HEK293 (cell line): ENCODE results near the gene PAM.

ENCODE experiments used
- CTCF ChIA-PET: fragments of 350-600 bp; formaldehyde crosslinking; extraction: SDS; loops from one replicate; lab custom pipeline; 2021; ENCODE audit warnings: antibody characterized with exemption; lab: Yijun Ruan, JAX
- POLR2A ChIA-PET: fragments of 300-600 bp; formaldehyde crosslinking; extraction: SDS; loops from one replicate; lab custom pipeline; 2020; ENCODE audit warnings: antibody characterized with exemption, inconsistent platforms; lab: Yijun Ruan, JAX
- H3K27ac ChIP-seq: fragments of 200-500 bp; sonication (Bioruptor generic); 2 replicates; pipeline ENCODE4 v1.5.1; 2014; ENCODE audit warnings: low read depth, low read length, control low read depth, inconsistent platforms; ENCODE audit errors: extremely low read depth
- H3K36me3 ChIP-seq, 2 experiments: fragments of 200-500 bp in 1 of 2; sonication (Bioruptor generic) in 1 of 2; 1 replicate in 1 of 2; 2 replicates in 1 of 2; pipeline ENCODE4 v1.5.1; 2014 to 2017; ENCODE audit warnings: inconsistent platforms in 2 of 2, low read length in 2 of 2; ENCODE audit not compliant: control insufficient read depth in 2 of 2, insufficient read depth in 1 of 2
- H3K4me1 ChIP-seq: fragments of 200-500 bp; sonication (Bioruptor generic); 2 replicates; pipeline ENCODE4 v1.5.1; 2014; ENCODE audit warnings: mild to moderate bottlenecking, low read length, inconsistent platforms; ENCODE audit not compliant: control insufficient read depth, insufficient read depth
- H3K4me3 ChIP-seq: 2 replicates; pipeline ENCODE4 v1.5.1; 2011; ENCODE audit warnings: low read depth, mild to moderate bottlenecking, control low read depth, low read length, moderate library complexity
- H3K9me3 ChIP-seq: fragments of 200-500 bp; sonication (Bioruptor generic); 2 replicates; pipeline ENCODE4 v1.5.1; 2014; ENCODE audit warnings: low read depth, low read length, inconsistent platforms; ENCODE audit not compliant: control insufficient read depth, insufficient read depth
- FEZF1 ChIP-seq: fragments of 450-650 bp; formaldehyde crosslinking; IDR thresholded peaks from 2 replicates; pipeline ENCODE4 v1.5.1; 2016; ENCODE audit warnings: missing biosample characterization, missing genetic modification characterization
- GLI4 ChIP-seq: fragments of 450-650 bp; formaldehyde crosslinking; IDR thresholded peaks from 2 replicates; pipeline ENCODE4 v1.5.1; 2016; ENCODE audit warnings: missing biosample characterization, missing genetic modification characterization
- KLF8 ChIP-seq: fragments of 450-650 bp; formaldehyde crosslinking; IDR thresholded peaks from 2 replicates; pipeline ENCODE4 v1.5.1; 2016; ENCODE audit warnings: missing biosample characterization, missing genetic modification characterization
- PRDM1 ChIP-seq: fragments of 450-650 bp; formaldehyde crosslinking; IDR thresholded peaks from 2 replicates; pipeline ENCODE4; 2016; ENCODE audit warnings: missing biosample characterization, missing genetic modification characterization
- SCRT1 ChIP-seq: fragments of 450-650 bp; formaldehyde crosslinking; IDR thresholded peaks from 2 replicates; pipeline ENCODE4 v1.5.1; 2016; ENCODE audit warnings: missing biosample characterization, missing genetic modification characterization, borderline replicate concordance
- SP2 ChIP-seq: fragments of 450-650 bp; formaldehyde crosslinking; IDR thresholded peaks from 2 replicates; pipeline ENCODE4 v1.5.1; 2016; ENCODE audit warnings: missing biosample characterization, missing genetic modification characterization
- ZBTB21 ChIP-seq: fragments of 450-650 bp; formaldehyde crosslinking; IDR thresholded peaks from 2 replicates; pipeline ENCODE4 v1.5.1; 2017; ENCODE audit warnings: missing biosample characterization, missing genetic modification characterization
- ZBTB7A ChIP-seq: fragments of 450-650 bp; formaldehyde crosslinking; IDR thresholded peaks from 2 replicates; pipeline ENCODE4 v1.5.1; 2016; ENCODE audit warnings: low read depth, missing biosample characterization, missing genetic modification characterization
- ZFP3 ChIP-seq: fragments of 450-650 bp; formaldehyde crosslinking; IDR thresholded peaks from 2 replicates; pipeline ENCODE4 v1.5.1; 2016; ENCODE audit warnings: low read depth, missing biosample characterization, missing genetic modification characterization
- ZNF146 ChIP-seq: fragments of 450-650 bp; formaldehyde crosslinking; IDR thresholded peaks from 2 replicates; pipeline ENCODE4 v1.5.1; 2016; ENCODE audit warnings: missing biosample characterization, missing genetic modification characterization
- ZNF202 ChIP-seq: fragments of 450-650 bp; formaldehyde crosslinking; IDR thresholded peaks from 2 replicates; pipeline ENCODE4 v1.5.1; 2016; ENCODE audit warnings: missing biosample characterization, missing genetic modification characterization, borderline replicate concordance
- ZNF214 ChIP-seq: fragments of 450-650 bp; formaldehyde crosslinking; IDR thresholded peaks from 2 replicates; pipeline ENCODE4 v1.5.1; 2017; ENCODE audit warnings: missing biosample characterization, mild to moderate bottlenecking, missing genetic modification characterization, borderline replicate concordance
- ZNF341 ChIP-seq: fragments of 450-650 bp; formaldehyde crosslinking; IDR thresholded peaks from 2 replicates; pipeline ENCODE4; 2016; ENCODE audit warnings: low read depth, missing biosample characterization, missing genetic modification characterization
- ZNF404 ChIP-seq: fragments of 450-650 bp; formaldehyde crosslinking; IDR thresholded peaks from 2 replicates; pipeline ENCODE4 v1.5.1; 2017; ENCODE audit warnings: missing biosample characterization, missing genetic modification characterization
- ZNF423 ChIP-seq: fragments of 450-650 bp; formaldehyde crosslinking; IDR thresholded peaks from 2 replicates; pipeline ENCODE4 v1.5.1; 2016; ENCODE audit warnings: missing biosample characterization, missing genetic modification characterization
- ZNF530 ChIP-seq: fragments of 450-650 bp; formaldehyde crosslinking; IDR thresholded peaks from 2 replicates; pipeline ENCODE4 v1.5.1; 2016; ENCODE audit warnings: low read depth, missing biosample characterization, missing genetic modification characterization
- ZNF610 ChIP-seq: fragments of 450-650 bp; formaldehyde crosslinking; IDR thresholded peaks from 2 replicates; pipeline ENCODE4 v1.5.1; 2016; ENCODE audit warnings: missing biosample characterization, missing genetic modification characterization, borderline replicate concordance
- ZNF777 ChIP-seq: fragments of 450-650 bp; formaldehyde crosslinking; IDR thresholded peaks from 2 replicates; pipeline ENCODE4 v1.5.1; 2017; ENCODE audit warnings: missing biosample characterization, missing genetic modification characterization, borderline replicate concordance
- ZNF792 ChIP-seq: fragments of 450-650 bp; formaldehyde crosslinking; IDR thresholded peaks from 2 replicates; pipeline ENCODE4 v1.5.1; 2016; ENCODE audit warnings: missing biosample characterization, missing genetic modification characterization
- TF ChIP-seq, protein P1 (sequence below): fragments of 450-650 bp; formaldehyde crosslinking; IDR thresholded peaks from 2 replicates; pipeline ENCODE4 v1.5.1; 2016; ENCODE audit warnings: missing biosample characterization, missing genetic modification characterization
- TF ChIP-seq, protein P2 (sequence below): fragments of 450-650 bp; formaldehyde crosslinking; IDR thresholded peaks from 2 replicates; pipeline ENCODE4 v1.5.1; 2017; ENCODE audit warnings: missing biosample characterization, missing genetic modification characterization

The PAM gene

DNA sequence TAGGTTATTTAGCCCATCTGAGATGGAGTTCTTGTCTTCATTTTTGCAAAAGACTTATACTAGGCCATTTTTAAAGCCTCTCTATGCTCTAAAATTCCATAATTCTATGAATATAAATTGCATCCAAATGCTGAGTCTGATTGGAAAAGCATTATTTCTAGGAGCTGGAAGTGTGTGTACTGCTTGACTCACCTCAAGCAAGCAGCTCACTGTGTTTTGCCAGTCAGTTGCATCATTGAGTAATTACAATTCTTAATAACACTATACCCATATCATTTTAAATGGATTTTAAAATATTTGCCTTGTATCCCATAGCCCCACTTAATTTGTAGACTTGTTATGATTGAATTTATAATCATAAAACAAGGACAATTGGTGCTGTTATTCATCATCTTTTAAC lies 161.0 kb downstream of the PAM start (continued):
- TF ChIP-seq FEZF1 (tag by site-specific recombination): no peak

DNA sequence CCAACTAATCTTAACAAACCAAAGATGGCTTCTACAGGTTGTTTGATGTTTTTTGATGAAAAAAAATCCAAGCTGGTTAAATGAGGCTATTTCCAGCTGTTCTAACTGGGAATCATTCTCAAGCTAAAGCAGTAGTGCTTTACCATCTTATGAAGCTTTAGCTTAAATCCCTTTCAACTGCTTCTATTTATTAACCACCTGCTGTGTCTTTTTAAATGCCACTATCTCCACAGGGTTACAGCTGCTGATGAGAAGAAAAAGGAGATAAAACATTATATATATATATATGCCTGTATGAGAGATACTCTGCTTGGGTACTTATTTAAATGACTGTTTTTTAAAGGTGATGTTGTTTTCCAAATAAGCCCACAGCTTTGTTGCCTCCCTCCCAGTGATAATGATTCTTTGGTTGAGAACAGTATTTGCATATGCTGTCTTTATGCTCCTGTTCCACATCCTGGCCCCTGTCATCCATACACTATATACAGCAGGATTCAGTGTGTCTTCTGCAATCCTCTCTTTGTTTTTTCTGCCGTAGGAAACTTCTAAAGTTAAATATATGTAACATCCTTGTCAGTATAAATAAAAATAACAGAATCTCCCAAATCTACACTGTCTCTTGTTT lies 164.0 kb downstream of the PAM start:
- no peaks in the 10 kb centered on the region for H3K36me3 ChIP-seq
- H3K9me3 ChIP-seq: no peaks in the 10 kb centered on the region
- no peak for TF ChIP-seq ZNF530
- TF ChIP-seq ZNF341: no peak
- no peak for TF ChIP-seq ZNF777
- no peak for TF ChIP-seq GLI4 (tag by site-specific recombination)
- no peak for TF ChIP-seq ZNF423 (tag by site-specific recombination)
- no peak for TF ChIP-seq SCRT1
- no peak for TF ChIP-seq ZBTB21 (tag by site-specific recombination)
- no peak for TF ChIP-seq ZBTB7A
- no peak for TF ChIP-seq ZNF792
- TF ChIP-seq ZNF202 (tag by site-specific recombination): no peak
- TF ChIP-seq, protein P1, sequence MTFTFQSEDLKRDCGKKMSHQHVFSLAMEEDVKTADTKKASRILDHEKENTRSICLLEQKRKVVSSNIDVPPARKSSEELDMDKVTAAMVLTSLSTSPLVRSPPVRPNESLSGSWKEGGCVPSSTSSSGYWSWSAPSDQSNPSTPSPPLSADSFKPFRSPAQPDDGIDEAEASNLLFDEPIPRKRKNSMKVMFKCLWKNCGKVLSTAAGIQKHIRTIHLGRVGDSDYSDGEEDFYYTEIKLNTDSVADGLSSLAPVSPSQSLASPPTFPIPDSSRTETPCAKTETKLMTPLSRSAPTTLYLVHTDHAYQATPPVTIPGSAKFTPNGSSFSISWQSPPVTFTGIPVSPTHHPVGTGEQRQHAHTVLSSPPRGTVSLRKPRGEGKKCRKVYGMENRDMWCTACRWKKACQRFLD (tag by site-specific recombination): no peak
- no peak for TF ChIP-seq SP2 (tag by site-specific recombination)
- TF ChIP-seq, all 188 proteins: peak for 0
- POLR2A ChIA-PET: no interaction called here
- CTCF ChIA-PET: interaction anchor here (1.0 to 1.9 kb wide), 2 partner anchors 86 to 238 kb away, joined by 3 to 4 read pairs; no protein-coding TSS in a partner anchor
- Histone ChIP-seq H3K4me3 (no peak overlapping the region), H3K27ac (no peak overlapping the region), H3K4me1 (peaks cover 3% of the 10 kb centered on the region; the same call in 1 of the 2 replicates)

DNA sequence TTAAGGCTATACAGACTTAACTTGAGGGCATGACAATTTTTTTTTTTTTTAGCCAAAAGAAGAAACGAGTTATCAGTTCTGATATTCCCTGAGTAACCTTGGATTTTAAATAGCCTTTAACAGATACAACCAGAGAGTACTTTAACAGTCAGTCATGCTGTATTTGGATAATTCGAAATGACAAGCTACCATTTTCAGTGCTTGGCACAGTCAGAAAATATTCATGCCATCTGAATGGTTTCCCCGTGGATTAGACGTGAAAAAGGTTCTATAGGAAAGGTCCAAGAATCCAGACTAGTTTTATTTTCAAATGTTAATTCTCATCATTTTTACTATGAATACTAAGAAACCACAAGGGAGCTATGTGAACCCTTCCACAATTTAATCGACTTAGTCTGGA lies 165.7 kb downstream of the PAM start:
- ChIA-PET POLR2A (no interaction called here), CTCF (interaction anchor here (0.6 kb wide), 3 partner anchors 49 to 604 kb away, joined by 3 read pairs; no protein-coding TSS in a partner anchor)
- Histone ChIP-seq H3K36me3 (no peaks in the 10 kb centered on the region), H3K4me3 (no peak overlapping the region), H3K4me1 (peaks cover 3% of the 10 kb centered on the region; the same call in 1 of the 2 replicates), H3K27ac (no peak overlapping the region), H3K9me3 (no peaks in the 10 kb centered on the region)
- TF ChIP-seq ZNF146 (tag by site-specific recombination): no peak
- TF ChIP-seq ZFP3: no peak
- TF ChIP-seq KLF8 (tag by site-specific recombination): no peak
- TF ChIP-seq PRDM1 (tag by site-specific recombination): no peak
- TF ChIP-seq, protein P2, sequence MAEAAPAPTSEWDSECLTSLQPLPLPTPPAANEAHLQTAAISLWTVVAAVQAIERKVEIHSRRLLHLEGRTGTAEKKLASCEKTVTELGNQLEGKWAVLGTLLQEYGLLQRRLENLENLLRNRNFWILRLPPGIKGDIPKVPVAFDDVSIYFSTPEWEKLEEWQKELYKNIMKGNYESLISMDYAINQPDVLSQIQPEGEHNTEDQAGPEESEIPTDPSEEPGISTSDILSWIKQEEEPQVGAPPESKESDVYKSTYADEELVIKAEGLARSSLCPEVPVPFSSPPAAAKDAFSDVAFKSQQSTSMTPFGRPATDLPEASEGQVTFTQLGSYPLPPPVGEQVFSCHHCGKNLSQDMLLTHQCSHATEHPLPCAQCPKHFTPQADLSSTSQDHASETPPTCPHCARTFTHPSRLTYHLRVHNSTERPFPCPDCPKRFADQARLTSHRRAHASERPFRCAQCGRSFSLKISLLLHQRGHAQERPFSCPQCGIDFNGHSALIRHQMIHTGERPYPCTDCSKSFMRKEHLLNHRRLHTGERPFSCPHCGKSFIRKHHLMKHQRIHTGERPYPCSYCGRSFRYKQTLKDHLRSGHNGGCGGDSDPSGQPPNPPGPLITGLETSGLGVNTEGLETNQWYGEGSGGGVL: no peak
- no peak for TF ChIP-seq ZNF404 (tag by site-specific recombination)
- TF ChIP-seq ZNF214 (tag by site-specific recombination): no peak
- TF ChIP-seq ZNF610 (tag by site-specific recombination): no peak
